LNCAP (cell line): ENCODE measurements around the gene HOXB13.

ENCODE experiments used
- CTCF ChIP-seq: fragments of 450-650 bp; IDR thresholded peaks from 2 replicates; pipeline ENCODE4 v1.5.1; 2017; ENCODE audit warnings: mild to moderate bottlenecking

HOXB13 gene

GRCh38 chr17:48723423-48724250, 4.9 kb downstream of the HOXB13 start:
- TF ChIP-seq CTCF = no peak

DNA sequence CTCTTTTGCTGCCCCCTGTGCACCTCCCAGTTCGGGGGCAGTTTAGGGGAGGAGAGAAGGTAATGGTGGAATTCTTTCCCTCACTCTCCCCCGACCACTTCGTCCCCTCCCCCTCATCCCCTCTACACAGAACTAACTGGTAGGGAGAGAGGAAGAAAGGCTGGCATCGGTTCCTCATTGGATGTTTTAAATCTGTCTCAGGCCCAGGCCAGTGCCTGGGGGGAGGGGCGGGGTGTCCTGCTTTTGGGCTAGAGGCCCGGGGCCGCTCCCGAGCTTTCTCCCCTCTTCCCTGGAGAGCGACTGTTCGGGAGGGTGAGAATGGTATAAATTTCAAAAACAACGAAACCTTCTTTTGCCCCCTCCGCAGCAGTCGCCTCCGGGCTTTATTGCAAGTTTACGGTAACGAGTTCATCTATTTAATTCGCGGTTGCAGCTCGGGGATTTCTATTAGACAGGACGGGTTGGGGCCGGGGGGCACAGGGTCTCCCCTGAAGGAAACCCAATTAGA, 5.6 kb downstream of the HOXB13 start, which contains the start of gene PRAC2:
Gene PRAC2, plus strand, starts transcription at position 271 of the 508 bp plus-strand sequence. CDS start 1,226 bp downstream, outside the sequence.
- no peak for TF ChIP-seq CTCF

GRCh38 chr17:48722201-48722907, 6.2 kb downstream of the HOXB13 start, which contains the start of gene PRAC1:
TSS of gene PRAC1 (minus strand) at chr17:48722518. CDS start at chr17:48722392, 126 bp downstream.
- no peak; the same call in 1 of the 2 replicates for TF ChIP-seq CTCF

GRCh38 chr17:48721009-48721402, 7.5 kb downstream of the HOXB13 start:
- TF ChIP-seq CTCF = no peak

- TF ChIP-seq CTCF = no peak
Observed at GRCh38 chr17:48720266-48721008, 8.1 kb downstream of the HOXB13 start.

DNA sequence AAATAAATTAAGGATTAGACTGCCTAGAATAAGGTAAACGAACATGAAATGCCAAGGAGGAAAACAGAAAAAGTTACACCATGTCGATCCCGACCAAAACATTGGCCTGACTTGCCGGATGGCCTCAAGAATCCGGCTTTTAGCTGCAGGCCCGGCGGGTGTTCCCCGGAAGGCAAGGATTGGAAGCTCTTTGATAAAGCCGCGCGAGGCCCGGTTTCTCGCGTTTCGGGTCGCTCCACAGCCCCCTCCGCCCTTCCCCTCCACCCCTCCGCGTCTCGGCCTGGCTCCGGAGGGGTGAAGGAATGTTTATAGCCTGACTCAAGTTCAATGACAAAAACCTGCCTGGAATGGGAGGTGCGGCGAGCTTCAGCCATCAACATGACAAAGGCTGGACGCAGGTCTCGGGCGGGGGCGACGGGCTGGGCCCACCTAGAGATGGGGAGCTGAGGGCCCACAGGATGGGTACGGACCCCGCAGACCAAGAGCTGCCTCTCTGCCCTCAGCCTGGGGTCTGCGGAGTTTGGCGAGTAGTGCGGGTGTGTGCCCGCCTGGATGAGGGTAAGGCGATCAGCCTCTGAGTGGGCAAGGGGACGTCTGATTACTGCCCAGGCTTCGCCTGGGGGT, 8.8 kb downstream of the HOXB13 start:
- no peak for TF ChIP-seq CTCF
